GM12801 (cell line): ENCODE measurements around the gene HK1.

Experiments
- TF ChIP-seq, protein P1 (sequence below): IDR thresholded peaks from one replicate; pipeline ENCODE4 v1.5.1; 2011; ENCODE audit warnings: control low read depth; ENCODE audit not compliant: insufficient read length; ENCODE audit errors: extremely low read depth

HK1 gene

DNA sequence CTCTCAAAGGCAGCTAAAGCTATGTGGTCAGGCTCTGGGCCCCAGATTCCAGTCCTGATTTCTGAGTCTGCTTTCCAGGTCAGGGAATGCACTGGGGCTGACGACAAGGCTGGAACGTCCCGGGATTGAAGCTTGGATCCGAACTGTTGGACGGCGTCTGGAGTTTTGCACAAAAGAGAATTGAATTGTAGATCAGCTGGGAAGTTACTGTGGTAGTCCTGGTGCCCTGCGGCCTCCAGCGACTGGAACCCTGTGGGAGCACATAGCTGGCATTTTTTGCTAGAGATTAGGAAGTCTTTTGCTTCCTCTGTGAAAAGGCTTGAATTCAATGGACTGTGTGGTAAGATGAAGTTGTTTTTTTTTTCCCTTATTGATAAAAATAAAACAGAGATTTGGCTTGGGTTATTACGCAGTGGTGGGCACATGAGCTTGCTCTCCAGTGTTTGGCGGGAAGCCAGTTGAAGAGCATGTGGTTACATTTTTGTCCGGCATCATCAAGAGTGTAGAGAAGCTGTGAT, at the start of gene HK1:
TSS of gene HK1 (plus strand) at position 51 of the 518 bp plus-strand sequence.
- TF ChIP-seq, protein P1, sequence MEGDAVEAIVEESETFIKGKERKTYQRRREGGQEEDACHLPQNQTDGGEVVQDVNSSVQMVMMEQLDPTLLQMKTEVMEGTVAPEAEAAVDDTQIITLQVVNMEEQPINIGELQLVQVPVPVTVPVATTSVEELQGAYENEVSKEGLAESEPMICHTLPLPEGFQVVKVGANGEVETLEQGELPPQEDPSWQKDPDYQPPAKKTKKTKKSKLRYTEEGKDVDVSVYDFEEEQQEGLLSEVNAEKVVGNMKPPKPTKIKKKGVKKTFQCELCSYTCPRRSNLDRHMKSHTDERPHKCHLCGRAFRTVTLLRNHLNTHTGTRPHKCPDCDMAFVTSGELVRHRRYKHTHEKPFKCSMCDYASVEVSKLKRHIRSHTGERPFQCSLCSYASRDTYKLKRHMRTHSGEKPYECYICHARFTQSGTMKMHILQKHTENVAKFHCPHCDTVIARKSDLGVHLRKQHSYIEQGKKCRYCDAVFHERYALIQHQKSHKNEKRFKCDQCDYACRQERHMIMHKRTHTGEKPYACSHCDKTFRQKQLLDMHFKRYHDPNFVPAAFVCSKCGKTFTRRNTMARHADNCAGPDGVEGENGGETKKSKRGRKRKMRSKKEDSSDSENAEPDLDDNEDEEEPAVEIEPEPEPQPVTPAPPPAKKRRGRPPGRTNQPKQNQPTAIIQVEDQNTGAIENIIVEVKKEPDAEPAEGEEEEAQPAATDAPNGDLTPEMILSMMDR, result no peak

DNA sequence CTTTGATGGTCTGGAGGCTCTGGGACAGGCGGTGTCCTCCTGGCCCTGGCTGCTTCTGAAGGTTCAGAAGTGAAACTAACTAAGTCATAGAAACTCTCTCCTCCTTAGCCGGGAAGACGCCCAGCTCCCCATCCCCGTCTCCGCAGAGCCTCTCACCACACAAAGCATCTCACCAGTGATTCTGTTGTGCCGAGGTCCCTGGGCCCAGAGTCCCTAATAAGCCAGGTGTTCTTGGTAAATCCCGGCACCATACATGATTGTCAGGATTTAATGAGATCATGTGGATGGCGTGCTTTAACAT, 48.7 kb upstream of the HK1 start:
- TF ChIP-seq, protein P1, result no peak

DNA sequence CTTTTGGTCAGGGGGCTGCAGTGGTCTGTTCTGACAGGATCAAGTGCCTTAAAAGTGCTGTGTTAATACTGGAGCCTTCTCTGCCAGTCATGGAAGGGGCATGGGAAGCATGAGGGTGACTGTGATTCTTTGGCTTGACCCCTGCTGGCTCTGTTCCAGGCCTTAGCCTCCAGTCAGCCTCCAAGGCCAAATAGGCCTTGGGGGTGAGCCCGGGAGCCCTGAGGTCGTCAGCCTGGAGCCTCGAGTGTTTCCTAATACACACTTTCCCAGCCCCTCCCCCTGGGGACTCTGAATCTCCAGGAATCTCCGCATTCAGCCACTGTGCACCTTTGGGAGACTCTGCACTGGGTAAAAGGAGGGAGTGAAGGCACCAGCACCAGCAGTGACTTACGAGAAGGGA, 48.2 kb upstream of the HK1 start:
- TF ChIP-seq, protein P1, result no peak

DNA sequence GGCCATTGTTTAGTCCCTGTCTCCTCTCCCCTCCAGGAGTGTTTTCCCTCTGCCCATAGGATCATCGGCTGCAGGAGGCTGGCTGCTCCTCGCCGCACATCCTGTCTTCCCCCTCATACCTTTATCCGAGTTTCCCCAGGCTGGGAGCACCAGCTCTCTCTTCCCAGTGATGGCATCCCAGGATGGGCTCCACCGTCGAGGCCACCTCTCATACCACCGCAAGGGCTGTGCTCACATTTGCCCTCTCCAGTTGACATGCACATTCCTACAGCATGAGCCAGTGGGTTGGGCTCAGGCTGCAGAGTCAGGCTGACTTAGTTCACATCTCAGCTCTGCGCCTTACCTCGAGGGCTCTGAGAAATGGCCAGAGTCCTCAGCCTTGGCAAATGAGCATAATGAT, 46.0 kb upstream of the HK1 start:
- TF ChIP-seq, protein P1, result no peak

DNA sequence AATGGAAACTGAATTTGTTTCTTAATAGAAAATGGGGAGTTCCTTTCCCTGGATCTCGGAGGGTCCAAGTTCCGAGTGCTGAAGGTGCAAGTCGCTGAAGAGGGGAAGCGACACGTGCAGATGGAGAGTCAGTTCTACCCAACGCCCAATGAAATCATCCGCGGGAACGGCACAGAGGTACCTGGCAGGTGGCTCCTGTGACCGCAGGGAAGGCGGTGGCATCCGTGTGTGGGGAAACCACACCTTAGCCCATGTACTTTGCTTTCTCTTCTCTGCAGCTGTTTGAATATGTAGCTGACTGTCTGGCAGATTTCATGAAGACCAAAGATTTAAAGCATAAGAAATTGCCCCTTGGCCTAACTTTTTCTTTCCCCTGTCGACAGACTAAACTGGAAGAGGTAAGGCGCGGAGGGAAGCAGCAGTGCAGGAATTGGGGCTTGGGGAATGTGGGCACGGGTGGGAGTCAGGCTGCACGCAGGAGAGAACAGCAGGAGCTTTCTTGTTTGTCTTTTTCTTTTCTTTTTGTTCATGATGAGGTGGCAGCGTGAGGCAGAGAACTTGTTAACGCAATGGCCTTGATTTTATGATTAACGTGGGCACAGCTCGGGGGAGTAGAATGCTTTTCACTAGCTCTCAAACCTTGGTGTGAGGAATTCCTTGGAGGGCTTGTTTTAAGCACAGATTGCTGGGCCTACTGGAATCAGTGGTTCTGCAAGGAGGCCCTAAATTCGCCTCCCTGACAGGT, 45.4 kb upstream of the HK1 start:
- TF ChIP-seq, protein P1, result no peak

DNA sequence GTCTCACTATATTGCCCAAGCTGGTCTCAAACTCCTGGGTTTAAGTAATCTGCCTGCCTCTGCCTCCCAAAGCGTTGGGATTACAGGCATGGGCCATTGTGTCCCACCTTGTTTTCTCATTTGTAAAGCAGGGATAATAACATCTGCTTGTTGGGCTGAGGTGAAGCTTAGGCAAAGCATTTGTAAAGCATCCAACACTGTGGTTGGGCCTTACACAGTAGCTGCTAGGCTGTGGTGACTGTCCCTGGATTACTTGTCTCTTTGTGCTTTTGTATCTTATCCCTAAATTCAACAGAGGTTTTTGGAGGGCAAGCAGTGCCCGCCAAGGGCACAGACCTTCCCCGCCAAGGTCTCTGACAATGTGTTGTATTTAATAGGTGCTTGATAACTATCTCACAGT, 43.8 kb upstream of the HK1 start:
- TF ChIP-seq, protein P1, result no peak

DNA sequence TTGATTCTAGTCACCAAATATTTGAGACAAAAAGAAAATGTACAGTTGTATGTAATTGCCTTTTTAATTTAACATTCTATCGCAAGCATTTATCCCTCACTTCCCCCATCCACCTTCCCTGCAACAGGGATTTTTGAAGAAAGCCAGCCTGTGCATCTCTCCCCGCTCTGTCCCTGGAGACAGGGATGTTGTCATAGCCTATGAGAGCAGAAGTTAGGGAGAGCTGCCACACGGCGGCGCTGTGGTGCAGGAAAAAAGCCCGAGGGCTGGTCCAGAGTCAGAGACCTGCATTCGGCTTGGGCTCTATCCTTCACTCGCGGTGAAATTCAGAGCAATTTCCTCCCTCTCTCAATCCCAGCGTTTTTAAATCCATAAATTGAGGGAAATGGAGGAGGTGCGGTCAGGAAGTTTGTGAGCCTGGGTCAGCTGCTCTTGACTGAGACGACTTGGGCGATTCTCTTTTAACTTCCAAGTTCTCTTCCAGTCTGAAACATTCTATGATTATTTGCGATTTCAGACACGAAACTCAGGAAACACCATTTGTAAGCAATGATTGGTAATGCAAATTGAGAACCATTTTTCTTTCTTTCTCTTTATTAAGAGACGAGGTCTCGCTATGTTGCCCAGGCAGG, 40.7 kb upstream of the HK1 start:
- TF ChIP-seq, protein P1, result peak; percentile 58
